ENCODE measurements around the gene REELD1.

The REELD1 gene

DNA sequence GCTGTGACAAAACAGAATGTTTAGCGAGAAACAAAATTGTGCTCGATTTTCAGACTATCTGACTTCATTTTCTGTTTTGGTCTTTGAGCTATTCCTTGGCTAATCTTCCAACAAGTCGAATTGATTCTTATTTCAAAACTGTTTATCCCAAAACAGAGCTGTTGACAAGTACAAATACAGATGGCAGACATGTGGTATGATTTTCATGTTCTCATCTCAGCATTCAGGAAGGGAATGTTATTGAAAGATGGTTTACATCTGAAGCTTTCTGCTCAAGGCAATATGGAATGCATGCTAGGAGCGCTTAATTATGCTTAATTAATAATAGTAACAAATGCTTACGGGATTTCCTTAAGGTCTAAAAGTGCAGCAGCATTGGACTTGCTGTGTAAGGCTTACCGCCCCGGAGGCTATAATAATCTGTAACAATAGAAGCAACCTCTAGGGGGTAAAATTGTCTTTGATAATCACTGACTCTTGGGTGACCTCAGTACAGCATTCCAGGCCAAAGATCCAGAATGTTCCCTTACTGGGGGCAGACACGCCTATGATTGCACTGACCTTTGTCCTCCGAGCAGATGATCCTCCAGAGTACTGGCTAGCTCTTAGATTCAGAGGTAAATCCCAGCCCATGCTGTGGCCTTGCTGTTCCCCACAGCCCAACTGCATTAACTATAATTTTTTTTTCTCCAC is 22.4 kb upstream of the REELD1 start:
- no peak for DNase-seq (ENCODE audit: low read depth)
- TF ChIP-seq, protein P1, sequence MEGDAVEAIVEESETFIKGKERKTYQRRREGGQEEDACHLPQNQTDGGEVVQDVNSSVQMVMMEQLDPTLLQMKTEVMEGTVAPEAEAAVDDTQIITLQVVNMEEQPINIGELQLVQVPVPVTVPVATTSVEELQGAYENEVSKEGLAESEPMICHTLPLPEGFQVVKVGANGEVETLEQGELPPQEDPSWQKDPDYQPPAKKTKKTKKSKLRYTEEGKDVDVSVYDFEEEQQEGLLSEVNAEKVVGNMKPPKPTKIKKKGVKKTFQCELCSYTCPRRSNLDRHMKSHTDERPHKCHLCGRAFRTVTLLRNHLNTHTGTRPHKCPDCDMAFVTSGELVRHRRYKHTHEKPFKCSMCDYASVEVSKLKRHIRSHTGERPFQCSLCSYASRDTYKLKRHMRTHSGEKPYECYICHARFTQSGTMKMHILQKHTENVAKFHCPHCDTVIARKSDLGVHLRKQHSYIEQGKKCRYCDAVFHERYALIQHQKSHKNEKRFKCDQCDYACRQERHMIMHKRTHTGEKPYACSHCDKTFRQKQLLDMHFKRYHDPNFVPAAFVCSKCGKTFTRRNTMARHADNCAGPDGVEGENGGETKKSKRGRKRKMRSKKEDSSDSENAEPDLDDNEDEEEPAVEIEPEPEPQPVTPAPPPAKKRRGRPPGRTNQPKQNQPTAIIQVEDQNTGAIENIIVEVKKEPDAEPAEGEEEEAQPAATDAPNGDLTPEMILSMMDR (IDR thresholded peaks at IDR 0.05; ENCODE audit: insufficient read depth, low read depth, low read length, missing control alignments) = no peak

GRCh38 chr4:146193628-146194027 is 20.7 kb upstream of the REELD1 start:
- TF ChIP-seq, protein P1 (IDR thresholded peaks at IDR 0.05; ENCODE audit: insufficient read depth, low read depth, low read length, missing control alignments) = no peak
- DNase-seq (ENCODE audit: low read depth) = no peak
- no peak overlapping the region for H3K4me3 ChIP-seq (ENCODE audit: low read length)

More for the DNA sequence above, 22.4 kb upstream of the REELD1 start:
- H3K4me3 ChIP-seq (ENCODE audit: low read length) = no peak overlapping the region

DNA sequence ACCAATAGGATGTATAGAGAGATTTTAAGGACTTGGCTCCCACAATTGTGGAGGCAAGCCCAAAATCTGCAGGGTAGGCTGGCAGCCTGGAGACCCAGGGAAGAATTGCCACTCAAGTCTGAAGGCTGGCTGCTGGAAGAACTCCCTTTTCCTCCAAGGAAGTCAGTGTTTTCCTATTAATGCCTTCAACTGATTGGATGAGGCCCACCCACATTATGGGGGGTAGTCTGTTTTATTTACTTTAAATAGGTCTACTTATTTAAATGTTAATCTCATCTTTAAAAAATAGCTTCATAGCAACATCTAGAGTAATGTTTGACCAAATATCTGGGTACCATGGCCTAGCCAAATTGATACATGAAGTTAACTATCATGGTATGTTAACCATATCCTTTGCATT is 20.1 kb upstream of the REELD1 start:
- TF ChIP-seq, protein P1 (IDR thresholded peaks at IDR 0.05; ENCODE audit: insufficient read depth, low read depth, low read length, missing control alignments) = no peak
- H3K4me3 ChIP-seq (ENCODE audit: low read length) = no peak overlapping the region
- no peak for DNase-seq (ENCODE audit: low read depth)

DNA sequence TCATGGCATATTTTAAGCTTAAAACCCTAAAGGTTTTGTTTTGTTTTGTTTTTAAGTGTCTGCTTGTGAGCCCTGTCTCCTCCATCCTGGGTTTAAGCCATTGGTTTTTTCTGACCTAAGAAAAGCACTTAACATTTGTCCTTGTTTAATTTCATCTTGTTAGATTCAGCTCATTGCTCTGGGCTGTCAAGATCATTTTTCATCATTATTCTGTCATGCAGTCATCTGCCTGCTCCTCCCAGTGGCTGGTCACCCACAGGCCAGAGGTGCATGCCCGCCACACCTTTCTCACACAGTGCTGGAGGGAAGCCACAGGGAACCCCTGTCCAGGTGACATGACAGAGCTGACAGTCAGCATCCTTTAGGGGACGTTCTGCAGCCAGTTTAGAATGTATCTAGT is 11.7 kb upstream of the REELD1 start:
- no peak overlapping the region for H3K4me3 ChIP-seq (ENCODE audit: low read length)
- no peak for DNase-seq (ENCODE audit: low read depth)
- TF ChIP-seq, protein P1 (IDR thresholded peaks at IDR 0.05; ENCODE audit: insufficient read depth, low read depth, low read length, missing control alignments) = no peak

GRCh38 chr4:146207410-146207809 is 6.9 kb upstream of the REELD1 start:
- TF ChIP-seq, protein P1 (IDR thresholded peaks at IDR 0.05; ENCODE audit: insufficient read depth, low read depth, low read length, missing control alignments) = no peak
- DNase-seq (ENCODE audit: low read depth) = no peak
- no peak overlapping the region for H3K4me3 ChIP-seq (ENCODE audit: low read length)

GRCh38 chr4:146210890-146211289 is 3.4 kb upstream of the REELD1 start:
- no peak for DNase-seq (ENCODE audit: low read depth)
- TF ChIP-seq, protein P1 (IDR thresholded peaks at IDR 0.05; ENCODE audit: insufficient read depth, low read depth, low read length, missing control alignments) = no peak
- H3K4me3 ChIP-seq (ENCODE audit: low read length) = no peak overlapping the region

GRCh38 chr4:146211440-146211839 is 2.9 kb upstream of the REELD1 start:
- TF ChIP-seq, protein P1 (IDR thresholded peaks at IDR 0.05; ENCODE audit: insufficient read depth, low read depth, low read length, missing control alignments) = no peak
- DNase-seq (ENCODE audit: low read depth) = no peak

More at GRCh38 chr4:146211440-146211839, 2.9 kb upstream of the REELD1 start:
- no peak overlapping the region for H3K4me3 ChIP-seq (ENCODE audit: low read length)

Data from epithelial cell of esophagus (primary cell).